GM18870 (cell line): ENCODE results near the gene GAGE13.
"Not testable (repeated sequence)": the region's sequence is repeated elsewhere in the genome, so short reads cannot be mapped to it uniquely, and the experiment has no call there.

ENCODE experiments used
- ATAC-seq: cut with Tn5 transposase; IDR thresholded peaks from one replicate; pipeline ENCODE4 v1.9.1; 2021; ENCODE audit warnings: moderate library complexity; ENCODE audit not compliant: unreplicated experiment

The GAGE13 gene

DNA sequence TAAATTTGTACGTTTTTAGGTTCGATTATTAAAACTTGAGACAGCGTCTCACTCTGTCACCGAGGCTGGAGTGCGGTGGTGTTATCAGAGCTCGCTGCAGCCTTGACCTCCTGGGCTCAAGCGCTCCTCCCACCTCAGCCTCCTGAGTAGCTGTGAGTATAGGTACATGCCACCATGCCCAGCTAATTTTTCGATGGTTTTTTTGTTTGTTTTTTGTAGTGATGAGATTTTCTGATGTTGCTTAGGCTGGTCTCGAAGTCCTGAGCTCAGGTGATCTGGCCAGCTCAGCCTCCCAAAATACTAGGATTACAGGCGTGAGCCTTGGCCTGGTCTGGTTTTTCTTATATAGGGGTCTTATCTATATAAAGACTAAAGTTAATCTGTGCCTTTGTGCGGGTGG is 961 bp upstream of the GAGE13 start:
- not testable (repeated sequence) for ATAC-seq

DNA sequence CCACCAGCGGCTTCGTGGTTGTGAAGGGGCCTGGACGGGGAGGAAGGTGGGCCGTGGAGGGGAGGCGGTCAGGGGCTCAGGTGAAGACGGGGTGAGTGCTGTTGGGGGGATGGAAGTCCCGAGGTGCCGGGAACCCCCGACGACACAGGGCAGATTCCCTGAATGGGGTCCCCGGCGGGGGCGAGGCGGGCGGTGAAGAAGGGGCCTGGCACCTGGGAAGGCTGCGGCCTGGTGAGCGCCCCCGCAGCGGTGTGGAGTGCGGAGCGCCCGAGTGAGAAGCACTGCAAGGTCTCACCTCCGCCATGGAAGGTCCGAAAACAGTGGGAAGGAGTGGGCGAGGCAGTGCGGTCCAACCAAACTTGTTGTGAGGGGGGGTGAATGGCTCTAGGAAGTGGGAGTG is 459 bp downstream of the GAGE13 start:
- not testable (repeated sequence) for ATAC-seq

DNA sequence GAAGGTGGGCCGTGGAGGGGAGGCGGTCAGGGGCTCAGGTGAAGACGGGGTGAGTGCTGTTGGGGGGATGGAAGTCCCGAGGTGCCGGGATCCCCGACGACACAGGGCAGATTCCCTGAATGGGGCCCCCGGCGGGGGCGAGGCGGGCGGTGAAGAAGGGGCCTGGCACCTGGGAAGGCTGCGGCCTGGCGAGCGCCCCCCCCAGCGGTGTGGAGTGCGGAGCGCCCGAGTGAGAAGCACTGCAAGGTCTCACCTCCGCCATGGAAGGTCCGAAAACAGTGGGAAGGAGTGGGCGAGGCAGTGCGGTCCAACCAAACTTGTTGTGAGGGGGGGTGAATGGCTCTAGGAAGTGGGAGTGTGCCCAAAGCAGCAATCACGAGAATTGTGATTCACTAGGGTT is 10.1 kb downstream of the GAGE13 start:
- ATAC-seq, result not testable (repeated sequence)

DNA sequence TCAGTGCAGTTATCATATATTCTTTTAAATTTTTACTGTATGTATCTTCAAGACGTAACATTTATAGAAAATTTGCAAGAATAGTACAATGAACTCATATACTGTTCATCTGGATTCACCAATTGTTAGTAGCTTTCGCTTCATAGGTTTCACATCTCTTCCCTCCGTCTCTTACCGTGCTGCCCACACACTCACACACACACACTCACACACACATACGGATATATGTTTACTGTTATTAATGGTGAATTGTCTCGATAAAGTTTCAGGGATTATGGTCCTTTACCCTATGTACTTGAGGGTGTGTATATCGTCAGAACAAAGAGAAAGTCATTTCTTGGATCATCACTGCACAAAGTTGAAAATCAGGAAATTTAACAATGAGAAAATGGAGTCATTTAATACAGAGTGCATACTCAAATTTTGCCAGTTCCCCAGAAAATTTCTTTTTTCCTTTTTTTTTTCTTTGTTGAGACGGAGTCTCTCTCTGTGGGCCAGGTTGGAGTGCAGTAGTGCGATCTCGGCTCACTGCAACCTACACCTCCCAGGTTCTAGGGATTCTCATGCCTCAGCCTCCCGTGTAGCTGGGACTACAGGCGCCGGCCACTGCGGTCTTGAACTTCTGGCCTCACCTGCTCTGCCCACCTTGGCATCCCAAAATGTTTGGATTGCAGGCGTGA is 13.3 kb downstream of the GAGE13 start:
- ATAC-seq, result not testable (repeated sequence)

DNA sequence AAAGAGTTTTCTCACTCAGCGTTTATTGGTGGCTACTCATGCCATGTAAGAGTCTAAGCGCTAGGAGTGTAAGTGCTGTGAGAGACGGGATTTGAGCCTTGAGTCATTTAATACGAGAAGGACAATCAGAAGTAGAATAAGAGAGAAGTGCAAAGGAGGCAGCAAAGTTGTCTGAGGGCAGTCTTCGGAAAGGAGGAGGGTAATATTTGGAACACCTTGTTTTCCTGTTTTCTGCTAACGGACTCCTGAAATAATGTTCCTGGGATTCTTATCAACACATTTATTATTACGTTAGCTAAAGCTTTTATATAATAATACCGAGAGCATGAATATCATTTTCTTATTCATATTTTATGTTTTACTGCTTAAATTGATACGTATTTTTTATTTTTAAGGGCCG is 14.0 kb downstream of the GAGE13 start:
- ATAC-seq, result not testable (repeated sequence)

DNA sequence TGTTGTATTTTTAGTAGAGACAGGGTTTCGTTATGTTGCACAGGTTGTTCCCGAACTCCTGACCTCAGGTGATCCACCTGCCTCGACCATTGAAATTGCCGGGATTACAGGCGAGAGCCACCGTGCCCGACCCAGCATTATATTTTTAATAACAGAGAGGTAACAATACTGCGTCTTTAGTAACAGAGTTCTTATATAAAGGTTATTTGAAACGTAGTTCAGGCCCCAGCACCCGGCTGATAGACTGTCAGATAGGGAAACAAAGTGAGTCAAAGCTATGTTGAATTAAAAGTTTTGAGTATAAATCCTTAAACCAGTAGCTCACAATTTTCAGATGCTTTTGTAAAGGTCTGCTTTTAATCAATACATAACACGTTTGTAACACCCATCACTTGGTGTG is 14.8 kb downstream of the GAGE13 start:
- not testable (repeated sequence) for ATAC-seq
